Kidney (tissue), 14 donors: ENCODE results near the gene LCN1. TPM values are rescaled to one million over a fixed set of nuclear protein-coding genes. Genes with fewer than 3 reads are reported as not detected.

ENCODE experiments used
- DNase-seq, 5 donors: peaks; one replicate each; pipeline ENCODE4 v3.0.0-alpha.2; 2013 to 2020
- FAIRE-seq: peaks from 2 replicates; lab custom pipeline; 2012; peaks lifted over from hg19 to GRCh38; lab: Jason Lieb, UNC
- H3K27ac ChIP-seq, 2 donors: one replicate each; pipeline ENCODE4 v1.7.0; 2013; ENCODE audit warnings: low read depth in 2 of 2, low read length in 2 of 2, inconsistent platforms in 1 of 2
- H3K27me3 ChIP-seq: one replicate; pipeline ENCODE4 v1.7.1; 2013; ENCODE audit warnings: low read length, inconsistent platforms; ENCODE audit not compliant: control insufficient read depth, insufficient read depth
- H3K36me3 ChIP-seq, 3 donors: one replicate each; pipeline versions ENCODE4 v1.7.0 to v1.7.1; 2013; ENCODE audit warnings: low read length in 3 of 3, control low read depth in 1 of 3, inconsistent platforms in 1 of 3; ENCODE audit not compliant: insufficient read depth in 3 of 3, control insufficient read depth in 2 of 3
- H3K4me1 ChIP-seq, 3 donors: one replicate each; pipeline versions ENCODE4 v1.7.0 to v1.7.1; 2013; ENCODE audit warnings: low read length in 3 of 3, inconsistent platforms in 1 of 3, low read depth in 1 of 3; ENCODE audit not compliant: control insufficient read depth in 2 of 3, insufficient read depth in 2 of 3
- H3K4me3 ChIP-seq, 3 donors: one replicate each; pipeline versions ENCODE4 v1.7.0 to v1.8.1; 2013; ENCODE audit warnings: low read length in 3 of 3, control low read depth in 1 of 3, inconsistent platforms in 1 of 3
- H3K9ac ChIP-seq, 3 donors: one replicate each; pipeline versions ENCODE4 v1.7.0 to v1.7.1; 2013; ENCODE audit warnings: low read length in 3 of 3, control low read depth in 1 of 3, inconsistent platforms in 1 of 3
- H3K9me3 ChIP-seq, 3 donors: one replicate each; pipeline versions ENCODE4 v1.7.0 to v1.7.1; 2013; ENCODE audit warnings: low read length in 3 of 3, control low read depth in 1 of 3, inconsistent platforms in 1 of 3; ENCODE audit not compliant: control insufficient read depth in 2 of 3, insufficient read depth in 1 of 3
- CTCF ChIP-seq: IDR thresholded peaks from 3 replicates; pipeline ENCODE4 v1.5.1; 2012; ENCODE audit warnings: mild to moderate bottlenecking, moderate library complexity, borderline replicate concordance; ENCODE audit not compliant: insufficient read depth; ENCODE audit errors: extremely low read depth
- intact Hi-C: fragments of 100-400 bp; cut with DNase I; formaldehyde crosslinking; loops from one replicate; pipeline ENCODE4 v1.11.1; 2022
- polyA plus RNA-seq: library from polyadenylated mRNA; stranded (reverse); fragments of 350-450 nt; fragmentation: Illumina TruSeq; extraction: RNeasy Lipid Tissue Mini Kit (QIAGEN cat#74804); gene quantifications from one replicate; pipeline ENCODE4 v1.2.3, GENCODE V29; 2014; ENCODE audit warnings: low read depth, low replicate concordance; ENCODE audit not compliant: insufficient read depth
- total RNA-seq: library from RNA; stranded (reverse); fragmentation: NEBNext Ultra II Directional; extraction: Animal tissue kit (Norgen Biotek cat#: 25700); gene quantifications from one replicate; pipeline ENCODE4 v1.2.1, GENCODE V29; 2021
- donor health status: control.
- donor health status: control.
- donor health status: control.
- donor health status: control.
- donor health status: control.
- donor health status: DM: yes; HTN: yes; CAD: no.
- donor health status: Normal renal cell carcinoma (clear cell type).

LCN1 gene
- total and polyA plus RNA-seq, 2 donors from 2014 or later = not detected

- H3K4me1 ChIP-seq = peaks cover 0 to 15% (median 8%) of the 10 kb centered on the region in 3 donors
- no peak overlapping the region for H3K9ac ChIP-seq
- FAIRE-seq = no peak
- intact Hi-C loops = no loop called here
- DNase-seq = peak in 1 of 5 donors; percentile 68
- H3K27me3 ChIP-seq = no peaks in the 10 kb centered on the region
- peaks cover 0 to 5% (median 1%) of the 10 kb centered on the region in 3 donors for H3K36me3 ChIP-seq
- H3K9me3 ChIP-seq = no peaks in the 10 kb centered on the region
- H3K27ac ChIP-seq = no peak overlapping the region
- TF ChIP-seq CTCF = no peak
- peak overlapping the region in 1 of 3 donors; percentile 88 for H3K4me3 ChIP-seq
Measured at GRCh38 chr9:135498381-135499126, 22.7 kb upstream of the LCN1 start.

- peak overlapping the region; percentile 28 to 88 (median 68) for H3K4me3 ChIP-seq
- H3K27ac ChIP-seq = peak overlapping the region; percentile 20 to 71
- no peak for TF ChIP-seq CTCF
- H3K9me3 ChIP-seq = no peaks in the 10 kb centered on the region
- peaks cover 0 to 12% (median 11%) of the 10 kb centered on the region in 3 donors for H3K36me3 ChIP-seq
- DNase-seq (peak; percentile 94 to 99 (median 95)), FAIRE-seq (no peak)
- intact Hi-C loops = no loop called here
- no peaks in the 10 kb centered on the region for H3K27me3 ChIP-seq
- H3K9ac ChIP-seq = peak overlapping the region in 2 of 3 donors; percentile 34 to 69
- peaks cover 0 to 15% (median 8%) of the 10 kb centered on the region in 3 donors for H3K4me1 ChIP-seq
Measured at GRCh38 chr9:135499326-135500070, 21.7 kb upstream of the LCN1 start.

GRCh38 chr9:135500071-135500524 lies 21.1 kb upstream of the LCN1 start:
- peak in 1 of 5 donors; percentile 69 for DNase-seq
- peak overlapping the region; percentile 56 to 88 (median 68) for H3K4me3 ChIP-seq
- no peak for TF ChIP-seq CTCF
- peak overlapping the region in 2 of 3 donors; percentile 34 to 69 for H3K9ac ChIP-seq
- H3K27me3 ChIP-seq = no peaks in the 10 kb centered on the region
- no peaks in the 10 kb centered on the region for H3K9me3 ChIP-seq
- peak overlapping the region; percentile 20 to 71 for H3K27ac ChIP-seq
- H3K4me1 ChIP-seq = peaks cover 0 to 15% (median 8%) of the 10 kb centered on the region in 3 donors
- intact Hi-C loops = no loop called here
- no peak for FAIRE-seq
- H3K36me3 ChIP-seq = peaks cover 0 to 12% (median 12%) of the 10 kb centered on the region in 3 donors
